ENCODE measurements around the gene GNG7.
"Not testable (repeated sequence)": the region's sequence is repeated elsewhere in the genome, so short reads cannot be mapped to it uniquely, and the experiment has no call there.

The GNG7 gene

GRCh38 chr19:2663920-2664571 lies 38.4 kb downstream of the GNG7 start:
- FAIRE-seq = peak; percentile 73
- DNase-seq (ENCODE audit: insufficient read length) = peak; percentile 67

DNA sequence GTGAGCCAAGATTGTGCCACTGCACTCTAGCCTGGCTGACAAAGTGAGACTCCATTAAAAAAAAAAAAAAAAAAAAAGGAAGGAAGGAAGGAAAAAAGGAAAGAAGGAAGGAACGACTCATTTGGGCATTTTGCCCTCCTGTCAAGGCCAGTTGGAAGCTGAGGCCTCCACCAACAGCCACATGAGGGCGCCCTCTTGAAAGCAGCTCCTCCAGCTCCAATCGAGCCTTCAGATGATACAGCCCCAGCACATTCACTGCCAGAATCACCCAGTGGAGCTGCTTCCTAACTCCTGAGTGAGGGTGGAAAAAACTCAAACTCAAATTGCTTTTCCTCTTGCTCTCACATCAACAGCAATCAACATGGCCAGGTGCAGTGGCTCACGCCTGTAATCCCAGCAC lies 40.9 kb downstream of the GNG7 start:
- TF ChIP-seq POLR2AphosphoS5 (IDR thresholded peaks at IDR 0.05; ENCODE audit: low read depth, low read length) (no peak), TAF1 (IDR thresholded peaks at IDR 0.05; ENCODE audit: borderline replicate concordance, low read depth, low read length) (no peak), POLR2A (IDR thresholded peaks at IDR 0.05; ENCODE audit: low read depth, low read length) (no peak)
- DNase-seq (ENCODE audit: insufficient read length) (no peak), FAIRE-seq (no peak)

More at GRCh38 chr19:2663920-2664571, 38.4 kb downstream of the GNG7 start:
- TF ChIP-seq POLR2AphosphoS5 (IDR thresholded peaks at IDR 0.05; ENCODE audit: low read depth, low read length) = no peak; the same call in 1 of the 2 replicates
- no peak for TF ChIP-seq TAF1 (IDR thresholded peaks at IDR 0.05; ENCODE audit: borderline replicate concordance, low read depth, low read length)
- no peak for TF ChIP-seq POLR2A (IDR thresholded peaks at IDR 0.05; ENCODE audit: low read depth, low read length)

- DNase-seq (ENCODE audit: insufficient read length) (no peak), FAIRE-seq (no peak)
- TF ChIP-seq POLR2AphosphoS5 (IDR thresholded peaks at IDR 0.05; ENCODE audit: low read depth, low read length) = no peak
- TF ChIP-seq POLR2A (IDR thresholded peaks at IDR 0.05; ENCODE audit: low read depth, low read length) = no peak
- no peak for TF ChIP-seq TAF1 (IDR thresholded peaks at IDR 0.05; ENCODE audit: borderline replicate concordance, low read depth, low read length)
Measured at GRCh38 chr19:2659856-2660432, 42.5 kb downstream of the GNG7 start.

GRCh38 chr19:2656533-2656932 lies 46.0 kb downstream of the GNG7 start:
- no peak for FAIRE-seq
- DNase-seq (ENCODE audit: insufficient read length) = no peak
- TF ChIP-seq POLR2AphosphoS5 (IDR thresholded peaks at IDR 0.05; ENCODE audit: low read depth, low read length) = no peak
- TF ChIP-seq TAF1 (IDR thresholded peaks at IDR 0.05; ENCODE audit: borderline replicate concordance, low read depth, low read length) = no peak
- TF ChIP-seq POLR2A (IDR thresholded peaks at IDR 0.05; ENCODE audit: low read depth, low read length) = no peak

- DNase-seq (ENCODE audit: insufficient read length) = no peak
- no peak for FAIRE-seq
- no peak for TF ChIP-seq TAF1 (IDR thresholded peaks at IDR 0.05; ENCODE audit: borderline replicate concordance, low read depth, low read length)
- TF ChIP-seq POLR2A (IDR thresholded peaks at IDR 0.05; ENCODE audit: low read depth, low read length) = no peak
- TF ChIP-seq POLR2AphosphoS5 (IDR thresholded peaks at IDR 0.05; ENCODE audit: low read depth, low read length) = no peak
Measured at GRCh38 chr19:2653710-2654707, 48.5 kb downstream of the GNG7 start.

DNA sequence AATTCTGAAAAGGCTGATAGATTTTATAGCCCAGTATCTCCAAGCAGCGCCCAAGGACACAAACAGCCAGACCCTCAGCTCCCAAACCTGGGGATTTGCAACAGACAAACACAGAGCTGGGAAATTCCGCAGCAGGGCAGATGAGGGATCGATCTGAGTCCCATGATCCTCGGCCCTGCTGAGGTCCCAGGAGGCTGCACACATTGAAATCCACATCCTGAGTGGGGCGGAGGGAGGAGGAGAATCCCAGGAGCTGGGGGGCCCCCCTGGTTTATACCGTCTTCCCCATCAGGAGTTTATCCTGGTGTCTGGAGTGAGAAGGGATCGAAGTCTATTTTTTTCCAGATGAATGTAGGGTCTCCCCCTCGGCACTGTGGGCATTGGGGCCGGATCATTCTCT lies 49.3 kb downstream of the GNG7 start:
- no peak for TF ChIP-seq POLR2AphosphoS5 (IDR thresholded peaks at IDR 0.05; ENCODE audit: low read depth, low read length)
- TF ChIP-seq POLR2A (IDR thresholded peaks at IDR 0.05; ENCODE audit: low read depth, low read length) = no peak
- no peak for TF ChIP-seq TAF1 (IDR thresholded peaks at IDR 0.05; ENCODE audit: borderline replicate concordance, low read depth, low read length)
- FAIRE-seq (peak; percentile 5), DNase-seq (ENCODE audit: insufficient read length) (no peak)

DNA sequence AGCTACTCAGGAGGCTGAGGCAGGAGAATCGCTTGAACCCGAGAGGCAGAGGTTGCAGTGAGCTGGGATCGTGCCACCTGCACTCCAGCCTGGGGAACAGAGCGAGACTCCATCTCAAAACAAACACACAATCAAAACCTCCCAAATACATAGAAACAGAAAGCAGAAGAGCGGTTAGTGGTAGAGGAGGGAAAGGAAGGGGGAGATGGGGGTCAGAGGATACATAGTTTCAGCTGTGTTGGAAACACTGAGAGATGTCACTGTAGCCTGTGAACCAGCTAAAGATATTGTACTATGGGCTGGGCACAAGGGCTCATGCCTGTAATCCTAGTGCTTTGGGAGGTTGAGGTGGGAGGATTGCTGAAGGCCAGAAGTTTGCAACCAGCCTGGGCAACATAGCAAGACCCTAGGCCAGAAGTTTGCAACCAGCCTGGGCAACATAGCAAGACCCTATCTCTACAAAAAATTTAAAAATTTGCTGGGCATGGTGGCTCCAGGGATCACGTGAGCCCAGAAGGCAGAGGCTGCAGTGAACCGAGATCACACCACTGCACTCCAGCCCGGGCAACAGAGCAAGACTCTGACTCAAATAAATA lies 49.9 kb downstream of the GNG7 start:
- DNase-seq (ENCODE audit: insufficient read length) = no peak
- no peak for FAIRE-seq
- TF ChIP-seq POLR2A (IDR thresholded peaks at IDR 0.05; ENCODE audit: low read depth, low read length) (no peak), TAF1 (IDR thresholded peaks at IDR 0.05; ENCODE audit: borderline replicate concordance, low read depth, low read length) (no peak), POLR2AphosphoS5 (IDR thresholded peaks at IDR 0.05; ENCODE audit: low read depth, low read length) (no peak)

DNA sequence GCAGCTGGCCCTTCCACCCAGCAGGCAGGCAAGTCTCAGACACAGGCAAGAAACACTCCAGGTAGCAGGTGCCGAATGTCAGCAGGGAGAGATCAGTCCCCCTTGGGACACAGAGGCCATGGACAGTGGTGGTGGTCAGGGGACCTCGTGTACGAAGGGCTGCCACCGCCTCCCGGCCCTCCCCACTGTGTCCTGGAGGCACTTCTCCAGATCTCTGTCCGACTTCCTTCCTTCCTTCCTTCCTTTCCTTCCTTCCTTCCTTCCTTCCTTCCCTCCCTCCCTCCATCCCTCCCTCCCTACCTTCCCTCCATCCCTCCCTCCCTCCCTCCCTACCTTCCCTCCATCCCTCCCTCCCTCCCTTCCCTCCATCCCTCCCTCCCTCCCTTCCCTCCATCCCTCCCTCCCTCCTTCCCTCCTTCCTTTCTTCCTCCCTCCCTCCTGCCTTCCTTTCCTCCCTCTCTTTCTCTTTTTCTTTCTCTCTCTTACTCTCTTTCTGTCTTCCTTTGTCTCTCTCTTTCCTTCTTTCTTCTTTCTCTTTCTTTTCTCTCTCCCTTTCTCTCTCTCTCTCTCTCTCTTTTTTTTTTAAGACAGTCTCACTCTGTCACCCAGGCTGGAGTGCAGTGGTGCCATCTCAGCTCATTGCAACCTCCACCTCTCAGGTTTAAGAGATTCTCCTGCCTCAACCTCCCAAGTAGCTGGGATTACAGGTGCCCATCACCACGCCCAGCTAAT lies 51.3 kb downstream of the GNG7 start:
- FAIRE-seq; DNase-seq (ENCODE audit: insufficient read length): not testable (repeated sequence)

DNA sequence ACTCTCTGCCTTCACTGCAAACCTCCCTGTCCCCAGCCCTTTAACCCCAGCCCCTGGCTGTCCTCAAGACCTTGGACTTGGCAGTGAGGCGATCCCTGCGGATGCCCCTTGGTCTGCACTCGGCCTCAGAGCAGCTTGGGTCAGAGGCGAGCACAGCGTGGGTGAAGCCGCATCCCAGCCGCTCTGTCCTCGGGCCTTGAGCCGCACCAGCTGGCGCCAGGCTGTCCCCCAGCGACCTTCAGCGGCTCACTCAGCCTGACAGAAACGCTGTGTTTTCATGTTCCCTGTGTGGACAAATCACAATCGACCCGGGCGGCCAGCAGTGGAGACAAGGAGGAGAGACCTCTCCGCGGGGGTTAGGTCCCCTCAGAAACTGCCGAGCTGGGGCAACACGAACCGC lies 52.0 kb downstream of the GNG7 start:
- DNase-seq (ENCODE audit: insufficient read length) (no peak), FAIRE-seq (no peak)
- no peak for TF ChIP-seq TAF1 (IDR thresholded peaks at IDR 0.05; ENCODE audit: borderline replicate concordance, low read depth, low read length)
- no peak for TF ChIP-seq POLR2A (IDR thresholded peaks at IDR 0.05; ENCODE audit: low read depth, low read length)
- no peak for TF ChIP-seq POLR2AphosphoS5 (IDR thresholded peaks at IDR 0.05; ENCODE audit: low read depth, low read length)

DNA sequence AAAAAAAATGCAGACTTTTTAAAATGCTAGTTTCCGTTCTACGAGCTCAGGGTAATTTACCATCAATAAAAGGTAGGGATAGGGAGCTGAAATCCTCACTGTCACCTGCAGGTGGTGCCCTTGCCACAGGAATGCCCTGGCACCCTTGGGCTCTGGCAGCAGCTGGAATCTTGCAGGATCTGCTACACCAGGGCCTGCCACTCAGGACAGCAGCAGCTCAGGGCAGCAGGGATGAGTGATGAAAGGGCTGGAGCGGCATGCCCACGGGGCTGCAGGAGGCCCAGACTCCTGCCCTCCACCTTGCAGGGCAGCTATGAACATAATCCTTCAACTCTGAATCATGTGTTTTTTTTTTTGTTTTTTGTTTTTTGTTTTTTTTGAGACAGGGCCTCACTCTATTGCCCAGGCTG lies 54.0 kb downstream of the GNG7 start:
- FAIRE-seq = peak; percentile 88
- DNase-seq (ENCODE audit: insufficient read length) = peak; percentile 73
- TF ChIP-seq TAF1 (IDR thresholded peaks at IDR 0.05; ENCODE audit: borderline replicate concordance, low read depth, low read length) = no peak
- TF ChIP-seq POLR2A (IDR thresholded peaks at IDR 0.05; ENCODE audit: low read depth, low read length) = no peak
- no peak for TF ChIP-seq POLR2AphosphoS5 (IDR thresholded peaks at IDR 0.05; ENCODE audit: low read depth, low read length)

GRCh38 chr19:2648099-2648498 lies 54.4 kb downstream of the GNG7 start:
- DNase-seq (ENCODE audit: insufficient read length) (no peak), FAIRE-seq (no peak)
- TF ChIP-seq TAF1 (IDR thresholded peaks at IDR 0.05; ENCODE audit: borderline replicate concordance, low read depth, low read length) (no peak), POLR2A (IDR thresholded peaks at IDR 0.05; ENCODE audit: low read depth, low read length) (no peak), POLR2AphosphoS5 (IDR thresholded peaks at IDR 0.05; ENCODE audit: low read depth, low read length) (no peak)
